CD4-positive, alpha-beta memory T cell (primary cell): Measurements from ENCODE around the gene CDKN2B. TPM values are rescaled to one million over a fixed set of nuclear protein-coding genes. Genes with fewer than 3 reads are reported as not detected.

Experiments used
- CTCF ChIA-PET: fragments of 350-600 bp; sonication (Branson Sonifier 250); formaldehyde crosslinking; loops from one replicate; lab custom pipeline; 2021; ENCODE audit warnings: inconsistent platforms; ENCODE audit not compliant: partially characterized antibody; lab: Charles Lee
- POLR2A ChIA-PET: fragments of 350-600 bp; sonication (Branson Sonifier 250); formaldehyde crosslinking; loops from one replicate; lab custom pipeline; 2021; ENCODE audit not compliant: partially characterized antibody; lab: Charles Lee
- DNase-seq, 5 donors: peaks; one replicate each; pipeline versions ENCODE4 v3.0.0 to v3.0.0-alpha.2; 2020 to 2022; ENCODE audit warnings: mixed read lengths in 1 of 5
- H3K27ac ChIP-seq: one replicate; pipeline ENCODE4 v1.7.0; 2013; ENCODE audit warnings: low read depth, low read length
- H3K27me3 ChIP-seq: 2 replicates; pipeline ENCODE4 v1.7.0; 2013; ENCODE audit warnings: mild to moderate bottlenecking, low read length, moderate library complexity; ENCODE audit not compliant: insufficient read depth
- H3K36me3 ChIP-seq: 2 replicates; pipeline ENCODE4 v1.7.0; 2013; ENCODE audit warnings: mild to moderate bottlenecking, low read length, moderate library complexity; ENCODE audit not compliant: insufficient read depth
- H3K4me1 ChIP-seq: 2 replicates; pipeline ENCODE4 v1.7.0; 2013; ENCODE audit warnings: mild to moderate bottlenecking, low read length, moderate library complexity; ENCODE audit not compliant: insufficient read depth
- H3K4me3 ChIP-seq, 2 donors: one replicate each; pipeline ENCODE4 v1.7.0; 2013; ENCODE audit warnings: low read length in 2 of 2, mild to moderate bottlenecking in 1 of 2
- H3K9me3 ChIP-seq, 2 donors: one replicate each; pipeline ENCODE4 v1.7.0; 2013; ENCODE audit warnings: low read length in 2 of 2, control low read depth in 1 of 2; ENCODE audit not compliant: control insufficient read depth in 1 of 2
- H3K27ac Mint-ChIP-seq, 7 donors: one replicate each; pipeline ENCODE4 v1.8.0; 2020 to 2021; ENCODE audit warnings: mixed read lengths in 7 of 7, mild to moderate bottlenecking in 6 of 7, inconsistent platforms in 3 of 7, moderate library complexity in 3 of 7
- H3K27me3 Mint-ChIP-seq, 2 donors: one replicate each; pipeline ENCODE4 v1.8.0; 2020 to 2021; ENCODE audit warnings: mixed read lengths in 2 of 2
- H3K36me3 Mint-ChIP-seq, 2 donors: one replicate each; pipeline ENCODE4 v1.8.0; 2020 to 2021; ENCODE audit warnings: mixed read lengths in 2 of 2, inconsistent platforms in 1 of 2, mild to moderate bottlenecking in 1 of 2
- H3K4me1 Mint-ChIP-seq, 4 donors: one replicate each; pipeline ENCODE4 v1.8.0; 2020 to 2021; ENCODE audit warnings: mixed read lengths in 4 of 4, mild to moderate bottlenecking in 1 of 4
- H3K4me3 Mint-ChIP-seq, 8 donors: one replicate each; pipeline ENCODE4 v1.8.0; 2020 to 2021; ENCODE audit warnings: mixed read lengths in 8 of 8, mild to moderate bottlenecking in 7 of 8, moderate library complexity in 6 of 8, inconsistent platforms in 3 of 8
- H3K9me3 Mint-ChIP-seq, 8 donors: one replicate each; pipeline ENCODE4 v1.8.0; 2020 to 2021; ENCODE audit warnings: mixed read lengths in 8 of 8, mild to moderate bottlenecking in 5 of 8, inconsistent platforms in 3 of 8, moderate library complexity in 1 of 8
- intact Hi-C: fragments of 100-400 bp; cut with micrococcal nuclease; formaldehyde crosslinking; loops from one replicate; pipeline ENCODE4 v1.15.1; 2023
- polyA plus RNA-seq, 2 donors: library from polyadenylated mRNA; unstranded; fragments of 300-500 nt; fragmentation: Illumina TruSeq; gene quantifications; one replicate each; pipeline ENCODE4 v1.2.3, GENCODE V29; 2021
- total RNA-seq, 2 experiments: library from RNA; stranded (reverse); gene quantifications; one replicate each; pipeline ENCODE4 v1.2.3, GENCODE V29; 2021

CDKN2B gene
- total and polyA plus RNA-seq, 4 experiments from 2014 or later: 0.26 to 2.1 (median 0.64) TPM

DNA sequence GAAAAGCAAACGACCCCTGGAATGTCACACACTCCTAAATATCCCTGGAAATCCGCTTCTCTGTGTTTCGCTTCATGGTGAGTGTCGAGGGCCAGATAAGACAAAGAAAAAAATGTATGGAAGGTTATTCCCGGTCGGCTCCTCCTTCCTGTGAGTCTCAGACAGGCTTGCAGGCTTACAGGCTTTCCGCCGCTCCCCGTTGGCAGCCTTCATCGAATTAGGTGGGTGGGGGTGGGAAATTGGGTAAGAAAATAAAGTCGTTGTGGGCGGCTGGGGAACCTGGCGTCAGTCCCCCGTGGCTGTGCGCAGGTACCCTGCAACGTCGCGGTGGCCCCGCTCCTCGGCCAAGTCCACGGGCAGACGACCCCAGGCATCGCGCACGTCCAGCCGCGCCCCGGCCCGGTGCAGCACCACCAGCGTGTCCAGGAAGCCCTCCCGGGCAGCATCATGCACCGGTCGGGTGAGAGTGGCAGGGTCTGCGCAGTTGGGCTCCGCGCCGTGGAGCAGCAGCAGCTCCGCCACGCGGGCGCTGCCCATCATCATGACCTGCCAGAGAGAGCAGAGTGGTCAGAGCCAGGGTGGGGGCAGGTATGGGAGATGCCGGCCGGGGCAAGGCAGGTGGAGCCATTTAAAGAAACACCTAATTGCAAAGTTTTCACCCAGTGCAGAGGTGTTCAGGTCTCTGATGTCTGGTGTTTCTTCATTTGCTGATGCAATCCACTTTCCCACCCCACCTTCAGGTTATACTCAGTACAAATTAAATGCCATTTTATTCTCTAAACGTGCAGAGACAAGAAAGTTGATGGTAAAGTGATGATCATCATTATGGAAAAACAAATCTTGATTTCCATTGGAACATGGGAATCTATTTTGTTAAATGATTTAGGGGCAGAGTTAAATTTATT is 3.2 kb downstream of the CDKN2B start:
- H3K4me3 Mint-ChIP-seq: peak overlapping the region in 5 of 8 donors; percentile 4 to 75 (median 66)
- H3K4me3 ChIP-seq: no peak overlapping the region
- no peaks in the 10 kb centered on the region for H3K36me3 Mint-ChIP-seq
- peaks cover 54% of the 10 kb centered on the region for H3K27me3 ChIP-seq
- CTCF ChIA-PET: interaction anchor here (2.0 to 7.3 kb wide), 5 partner anchors 13 to 195 kb away, joined by 4 to 355 read pairs (median 50); partner anchors contain the start of genes CDKN2A, CDKN2B-AS1 and MTAP
- peak in 1 of 5 donors; percentile 42 for DNase-seq
- H3K27me3 Mint-ChIP-seq: peaks cover 38 to 40% of the 10 kb centered on the region in 2 donors
- no peaks in the 10 kb centered on the region for H3K36me3 ChIP-seq
- H3K4me1 ChIP-seq: peaks cover 29% of the 10 kb centered on the region
- peaks cover 15 to 27% (median 21%) of the 10 kb centered on the region in 4 donors for H3K4me1 Mint-ChIP-seq
- no peaks in the 10 kb centered on the region for H3K9me3 ChIP-seq
- H3K27ac Mint-ChIP-seq: peak overlapping the region in 1 of 7 donors; percentile 66
- POLR2A ChIA-PET: no interaction called here
- peaks cover 0 to 10% (median 0%) of the 10 kb centered on the region in 8 donors for H3K9me3 Mint-ChIP-seq
- no peak overlapping the region for H3K27ac ChIP-seq
- intact Hi-C loops: loop anchor here (5.0 kb wide), 1 partner anchor 39 kb away; no protein-coding TSS in a partner anchor

DNA sequence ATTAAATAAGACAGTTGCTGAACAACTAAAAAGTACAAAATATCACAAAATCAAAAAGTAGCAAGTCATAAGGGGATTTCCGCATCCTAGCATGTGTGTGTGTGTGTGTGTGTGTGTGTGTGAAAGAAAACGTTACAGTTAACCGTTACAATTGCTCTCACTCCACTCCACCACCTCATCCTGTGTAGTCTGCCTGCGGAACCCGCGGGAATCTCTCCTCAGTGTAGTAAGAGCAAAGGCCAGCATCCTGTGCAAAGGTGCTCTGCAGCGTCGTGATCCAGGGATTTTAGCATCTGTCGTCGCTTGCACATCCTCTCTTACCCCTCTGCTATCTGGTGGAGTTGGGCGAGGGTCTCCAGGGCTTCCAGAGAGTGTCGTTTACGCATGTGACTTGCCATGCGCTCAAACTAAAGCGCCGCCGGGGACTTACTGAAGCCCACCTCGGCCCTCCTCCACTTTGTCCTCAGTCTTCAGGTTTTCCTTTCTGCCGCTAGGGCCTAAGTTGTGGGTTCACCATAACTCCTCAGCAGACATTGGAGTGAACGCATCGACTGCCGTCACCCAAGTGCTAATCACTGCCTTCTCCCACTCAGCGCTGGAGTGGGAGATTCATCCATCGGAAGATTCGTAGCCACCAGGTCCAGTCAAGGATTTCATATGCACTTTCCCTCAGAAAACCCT is 3.9 kb downstream of the CDKN2B start:
- no peaks in the 10 kb centered on the region for H3K36me3 ChIP-seq
- peaks cover 29% of the 10 kb centered on the region for H3K4me1 ChIP-seq
- Mint-ChIP-seq H3K36me3 (no peaks in the 10 kb centered on the region), H3K27ac (peak overlapping the region in 4 of 7 donors; percentile 11 to 66 (median 28)), H3K4me3 (peak overlapping the region in 6 of 8 donors; percentile 4 to 75 (median 40)), H3K27me3 (peaks cover 42 to 43% of the 10 kb centered on the region in 2 donors), H3K4me1 (peaks cover 13 to 27% (median 21%) of the 10 kb centered on the region in 4 donors), H3K9me3 (peaks cover 0 to 10% (median 0%) of the 10 kb centered on the region in 8 donors)
- ChIA-PET CTCF (interaction anchor here (0.9 kb wide), 1 partner anchor 191 kb away, joined by 3 read pairs; no protein-coding TSS in a partner anchor), POLR2A (no interaction called here)
- DNase-seq: peak in 1 of 5 donors; percentile 22
- no peak overlapping the region for H3K27ac ChIP-seq
- H3K9me3 ChIP-seq: no peaks in the 10 kb centered on the region
- intact Hi-C loops: loop anchor here (5.0 kb wide), 1 partner anchor 38 kb away; no protein-coding TSS in a partner anchor
- no peak overlapping the region for H3K4me3 ChIP-seq
- peaks cover 47% of the 10 kb centered on the region for H3K27me3 ChIP-seq

DNA sequence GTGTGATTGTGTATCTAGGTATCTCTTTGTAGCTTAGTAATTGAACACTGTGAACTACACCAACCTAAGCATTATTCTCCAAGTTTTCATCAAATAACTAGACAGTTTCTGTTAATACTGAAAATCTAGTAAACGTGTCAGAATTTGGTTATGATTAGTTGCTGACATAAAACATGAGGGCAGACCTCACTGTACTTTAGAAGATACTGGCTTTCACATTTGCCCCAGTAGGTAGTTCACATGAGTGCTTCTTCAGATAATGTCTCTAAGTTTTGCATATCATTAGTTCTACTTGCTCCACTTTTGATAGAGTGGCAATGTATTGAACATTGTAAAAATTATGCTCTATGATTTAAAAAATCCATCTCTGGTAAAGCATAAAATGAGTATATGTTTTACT is 7.1 kb downstream of the CDKN2B start:
- Histone ChIP-seq H3K27me3 (peaks cover 33% of the 10 kb centered on the region), H3K4me3 (no peak overlapping the region), H3K4me1 (peaks cover 11% of the 10 kb centered on the region), H3K27ac (no peak overlapping the region), H3K9me3 (no peaks in the 10 kb centered on the region), H3K36me3 (no peaks in the 10 kb centered on the region)
- DNase-seq: no peak
- ChIA-PET POLR2A (no interaction called here), CTCF (interaction anchor here (1.5 to 2.6 kb wide), 2 partner anchors 189 to 190 kb away, joined by 4 to 11 read pairs; no protein-coding TSS in a partner anchor)
- no peak overlapping the region for H3K27ac Mint-ChIP-seq
- H3K9me3 Mint-ChIP-seq: peaks cover 0 to 5% (median 0%) of the 10 kb centered on the region in 8 donors
- H3K27me3 Mint-ChIP-seq: peaks cover 33 to 34% of the 10 kb centered on the region in 2 donors
- H3K36me3 Mint-ChIP-seq: no peaks in the 10 kb centered on the region
- intact Hi-C loops: no loop called here
- peaks cover 7 to 12% (median 10%) of the 10 kb centered on the region in 4 donors for H3K4me1 Mint-ChIP-seq
- H3K4me3 Mint-ChIP-seq: no peak overlapping the region

DNA sequence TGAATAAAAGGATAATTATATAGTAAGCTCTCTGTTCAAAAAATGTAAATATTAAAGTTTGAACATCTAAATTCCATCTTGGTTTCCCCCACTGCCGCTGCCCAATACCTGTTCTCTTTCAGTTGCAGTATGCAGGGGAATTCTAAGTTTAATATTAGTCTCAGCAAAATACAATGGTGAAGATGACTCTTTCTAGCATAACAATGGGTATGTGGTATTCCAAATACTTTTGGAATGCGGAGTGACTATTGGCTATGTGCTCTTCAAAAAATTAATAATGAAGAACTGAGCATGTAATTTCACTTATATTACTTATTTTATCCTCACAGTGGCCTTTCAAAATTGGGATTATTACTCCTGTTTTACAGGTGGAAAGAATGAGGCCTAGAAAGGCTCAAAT is 11.1 kb downstream of the CDKN2B start:
- Mint-ChIP-seq H3K36me3 (peaks cover 0 to 6% of the 10 kb centered on the region in 2 donors), H3K4me1 (peaks cover 6 to 31% (median 13%) of the 10 kb centered on the region in 4 donors), H3K27me3 (peaks cover 13 to 14% of the 10 kb centered on the region in 2 donors), H3K9me3 (peaks cover 0 to 2% (median 0%) of the 10 kb centered on the region in 8 donors), H3K4me3 (peak overlapping the region in 1 of 8 donors; percentile 2), H3K27ac (no peak overlapping the region)
- Histone ChIP-seq H3K4me3 (no peak overlapping the region), H3K27ac (no peak overlapping the region), H3K4me1 (peaks cover 18% of the 10 kb centered on the region), H3K27me3 (peaks cover 2% of the 10 kb centered on the region), H3K36me3 (no peaks in the 10 kb centered on the region), H3K9me3 (no peaks in the 10 kb centered on the region)
- no peak for DNase-seq
- intact Hi-C loops: loop anchor here (10.0 kb wide), 1 partner anchor 663 kb away; the partner anchor contains the start of gene KLHL9
- CTCF ChIA-PET: interaction anchor here (1.3 to 1.4 kb wide), 2 partner anchors 9 to 11 kb away, joined by 4 to 9 read pairs; partner anchors contain the start of gene CDKN2B
- POLR2A ChIA-PET: no interaction called here

DNA sequence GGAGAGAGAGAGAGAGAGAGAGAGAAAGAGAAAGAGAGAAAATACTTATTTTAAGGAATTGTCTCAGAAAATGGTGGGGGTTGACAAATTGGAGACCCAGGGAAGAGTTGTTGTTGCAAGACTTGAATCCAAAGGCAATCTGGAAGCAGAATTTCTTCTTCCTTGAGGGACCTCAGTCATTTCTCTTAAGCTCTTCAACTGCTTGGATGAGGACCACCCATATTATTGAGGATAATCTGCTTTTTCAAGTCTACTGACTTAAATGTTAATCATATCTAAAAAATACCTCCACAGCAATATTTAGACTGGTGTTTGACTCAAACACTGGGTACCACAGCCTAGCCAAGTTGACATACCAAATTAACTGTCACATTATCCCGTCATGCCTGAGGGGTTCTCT is 11.6 kb downstream of the CDKN2B start:
- Histone ChIP-seq H3K9me3 (no peaks in the 10 kb centered on the region), H3K27ac (no peak overlapping the region), H3K36me3 (no peaks in the 10 kb centered on the region), H3K4me1 (peaks cover 21% of the 10 kb centered on the region), H3K4me3 (no peak overlapping the region), H3K27me3 (no peaks in the 10 kb centered on the region)
- Mint-ChIP-seq H3K4me3 (no peak overlapping the region), H3K4me1 (peaks cover 6 to 33% (median 13%) of the 10 kb centered on the region in 4 donors), H3K9me3 (peaks cover 0 to 2% (median 0%) of the 10 kb centered on the region in 8 donors), H3K27ac (peak overlapping the region in 1 of 7 donors; percentile 70), H3K36me3 (peaks cover 0 to 6% of the 10 kb centered on the region in 2 donors), H3K27me3 (peaks cover 11 to 14% of the 10 kb centered on the region in 2 donors)
- CTCF ChIA-PET: interaction anchor here (1.3 to 1.4 kb wide), 2 partner anchors 10 to 11 kb away, joined by 4 to 9 read pairs; partner anchors contain the start of gene CDKN2B
- intact Hi-C loops: loop anchor here (10.0 kb wide), 1 partner anchor 663 kb away; the partner anchor contains the start of gene KLHL9
- POLR2A ChIA-PET: interaction anchor here (0.6 kb wide), 1 partner anchor 196 kb away, joined by 3 read pairs; no protein-coding TSS in a partner anchor
- no peak for DNase-seq

DNA sequence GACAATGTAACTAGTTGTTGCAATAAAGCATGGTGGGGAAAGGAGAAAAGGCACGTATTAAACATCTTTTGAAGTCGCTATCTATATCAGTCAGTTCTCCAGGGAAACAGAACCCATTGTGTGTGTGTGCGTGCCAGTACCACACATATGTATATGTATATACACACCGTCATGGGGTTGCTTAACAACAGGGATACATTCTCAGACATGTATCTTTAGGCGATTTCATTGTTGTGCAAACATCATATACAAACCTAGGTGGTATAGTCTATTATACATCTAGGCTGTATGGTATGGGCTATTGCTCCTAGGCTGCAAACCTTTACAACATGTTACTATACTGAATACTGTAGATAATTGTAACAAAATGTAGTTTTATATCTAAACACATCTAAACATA is 12.2 kb downstream of the CDKN2B start:
- peaks cover 21% of the 10 kb centered on the region for H3K4me1 ChIP-seq
- H3K27me3 Mint-ChIP-seq: peaks cover 8 to 11% of the 10 kb centered on the region in 2 donors
- peak overlapping the region in 7 of 8 donors; percentile 70 to 99 (median 95) for H3K4me3 Mint-ChIP-seq
- no peak overlapping the region for H3K27ac ChIP-seq
- peak overlapping the region in 4 of 7 donors; percentile 36 to 94 (median 82) for H3K27ac Mint-ChIP-seq
- peaks cover 0 to 2% (median 0%) of the 10 kb centered on the region in 8 donors for H3K9me3 Mint-ChIP-seq
- ChIA-PET POLR2A (interaction anchor here (0.6 kb wide), 1 partner anchor 195 kb away, joined by 3 read pairs; no protein-coding TSS in a partner anchor), CTCF (interaction anchor here (1.3 to 4.0 kb wide), 3 partner anchors 10 to 15 kb away, joined by 4 to 18 read pairs (median 9); partner anchors contain the start of gene CDKN2B)
- H3K4me3 ChIP-seq: no peak overlapping the region
- no peaks in the 10 kb centered on the region for H3K27me3 ChIP-seq
- intact Hi-C loops: loop anchor here (10.0 kb wide), 1 partner anchor 662 kb away; the partner anchor contains the start of gene KLHL9
- H3K4me1 Mint-ChIP-seq: peaks cover 6 to 33% (median 13%) of the 10 kb centered on the region in 4 donors
- H3K36me3 Mint-ChIP-seq: peaks cover 0 to 6% of the 10 kb centered on the region in 2 donors
- no peaks in the 10 kb centered on the region for H3K9me3 ChIP-seq
- DNase-seq: no peak
- H3K36me3 ChIP-seq: no peaks in the 10 kb centered on the region
